ENCODE results near the gene HOXC11.
A peak's percentile ranks its signal among the peaks of the same experiment; 100 is the strongest.

HOXC11 gene

DNA sequence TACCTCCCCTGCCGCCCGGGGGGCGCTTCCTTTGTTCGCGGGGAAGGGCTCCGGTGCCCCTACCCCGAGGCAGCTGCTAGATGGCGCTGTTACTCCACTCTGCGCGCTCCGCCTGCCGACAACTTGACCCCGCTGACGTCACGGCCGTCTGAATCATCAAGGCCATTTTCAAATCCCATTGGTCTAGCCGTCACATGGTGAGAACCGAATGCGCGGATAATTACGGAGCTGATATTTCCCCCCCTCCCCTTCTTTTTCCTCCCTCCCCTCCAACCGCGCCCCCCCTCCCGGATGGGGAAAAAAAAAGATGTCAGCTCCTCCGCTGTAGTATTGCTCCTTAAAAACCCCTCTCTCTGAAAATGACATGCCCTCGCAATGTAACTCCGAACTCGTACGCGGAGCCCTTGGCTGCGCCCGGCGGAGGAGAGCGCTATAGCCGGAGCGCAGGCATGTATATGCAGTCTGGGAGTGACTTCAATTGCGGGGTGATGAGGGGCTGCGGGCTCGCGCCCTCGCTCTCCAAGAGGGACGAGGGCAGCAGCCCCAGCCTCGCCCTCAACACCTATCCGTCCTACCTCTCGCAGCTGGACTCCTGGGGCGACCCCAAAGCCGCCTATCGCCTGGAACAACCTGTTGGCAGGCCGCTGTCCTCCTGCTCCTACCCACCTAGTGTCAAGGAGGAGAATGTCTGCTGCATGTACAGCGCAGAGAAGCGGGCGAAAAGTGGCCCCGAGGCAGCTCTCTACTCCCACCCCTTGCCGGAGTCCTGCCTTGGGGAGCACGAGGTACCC, 12.2 kb downstream of the HOXC11 start, which contains the start of gene HOXC10:
HOXC10 (plus strand) TSS at position 246 of the 791 bp plus-strand sequence; CDS start at position 360, 114 bp downstream.
- peak; percentile 93 for DNase-seq (ENCODE audit: low spot score)

GRCh38 chr12:53985692-53985993, 12.7 kb downstream of the HOXC11 start:
- DNase-seq (ENCODE audit: low spot score), result no peak

DNA sequence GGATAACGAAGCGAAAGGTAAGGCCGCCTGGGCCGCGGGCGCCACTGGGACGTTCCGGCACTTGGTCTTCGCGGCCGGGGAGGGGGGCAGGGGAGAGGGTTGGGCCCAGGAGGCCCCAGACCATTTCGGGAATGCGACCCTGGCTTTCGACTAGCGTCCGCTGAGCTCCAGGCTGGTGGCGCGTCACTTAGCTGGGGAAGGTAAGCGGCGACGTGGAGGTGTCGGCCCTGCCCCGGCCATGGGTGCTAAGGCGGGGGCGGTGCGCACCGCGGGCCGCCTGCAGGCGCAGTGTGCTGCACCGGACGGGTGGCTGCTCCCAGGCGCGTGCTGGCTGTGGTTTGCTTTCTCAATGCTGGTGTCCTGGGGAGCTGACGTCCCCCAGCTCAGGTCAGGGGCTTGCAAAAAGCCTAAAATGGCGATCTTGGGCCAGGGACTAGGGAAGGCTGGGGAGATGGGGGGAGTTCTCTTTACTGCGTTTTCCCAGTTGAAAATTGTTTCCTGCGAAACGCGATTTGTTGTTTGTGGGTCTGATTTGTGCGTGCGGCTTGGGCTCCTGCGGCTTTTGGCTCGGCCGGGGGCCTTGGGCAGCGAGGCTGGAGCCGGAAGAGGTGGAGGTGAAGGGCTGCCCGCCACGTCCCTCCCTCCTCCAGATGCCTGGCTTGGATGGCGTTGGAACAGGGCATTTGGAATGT, 13.2 kb downstream of the HOXC11 start:
- no peak for DNase-seq (ENCODE audit: low spot score)

- DNase-seq (ENCODE audit: low spot score), result no peak
Observed at GRCh38 chr12:53986686-53987483, 14.0 kb downstream of the HOXC11 start.

DNA sequence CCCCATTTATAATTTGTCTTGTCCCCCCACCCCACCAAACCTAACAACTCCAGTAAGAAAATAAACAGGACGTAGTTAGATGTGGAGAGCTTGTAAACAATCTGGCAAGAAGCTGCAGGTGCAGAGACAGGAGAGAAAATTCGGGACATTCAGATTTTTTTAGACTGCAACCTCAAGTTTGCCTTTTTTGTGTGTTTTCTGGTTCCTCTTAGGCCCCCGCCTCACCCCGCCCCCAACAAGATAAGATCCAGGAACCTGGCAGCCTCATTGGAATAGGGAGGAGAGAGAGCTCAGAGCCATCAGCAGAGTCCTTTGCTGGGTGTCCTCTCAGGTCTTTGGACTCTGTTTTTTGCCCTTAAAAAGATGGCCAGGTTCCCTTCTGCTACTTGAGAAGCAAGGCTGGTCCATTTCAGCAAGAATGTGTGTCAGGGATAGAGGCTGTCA, 14.9 kb downstream of the HOXC11 start:
- no peak for DNase-seq (ENCODE audit: low spot score)

DNA sequence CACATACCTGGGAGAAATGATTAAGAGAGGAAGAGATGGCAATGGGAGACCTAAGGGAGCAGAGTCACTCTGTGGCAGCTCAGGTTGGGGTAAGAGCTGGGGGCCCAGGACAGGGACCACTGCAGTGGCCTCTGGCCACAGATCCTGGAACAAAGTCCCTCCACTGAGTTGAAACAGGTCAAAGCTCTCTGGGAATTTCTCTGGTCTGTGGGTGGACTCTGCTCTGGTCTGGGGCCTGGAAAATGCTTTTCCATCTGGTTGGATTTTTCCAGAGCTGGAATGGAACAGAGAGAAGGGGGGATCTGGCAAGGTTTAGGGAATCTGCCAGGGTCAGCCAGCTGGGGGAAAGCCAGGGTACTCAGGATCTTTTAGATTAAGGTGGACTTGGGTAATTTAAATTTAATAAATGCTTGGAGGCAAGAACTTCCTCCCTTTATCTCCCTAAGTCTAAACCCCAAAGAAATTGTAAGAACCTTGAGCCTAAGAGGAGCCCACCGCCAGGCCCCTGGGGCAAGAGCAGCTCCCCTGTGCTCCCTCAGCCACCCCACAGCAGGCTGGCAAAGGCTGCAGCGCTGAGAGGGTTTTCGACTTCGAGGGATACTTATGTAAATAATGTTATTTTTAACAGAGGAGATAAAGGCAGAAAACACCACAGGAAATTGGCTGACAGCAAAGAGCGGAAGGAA, 15.8 kb downstream of the HOXC11 start:
- DNase-seq (ENCODE audit: low spot score), result no peak

DNA sequence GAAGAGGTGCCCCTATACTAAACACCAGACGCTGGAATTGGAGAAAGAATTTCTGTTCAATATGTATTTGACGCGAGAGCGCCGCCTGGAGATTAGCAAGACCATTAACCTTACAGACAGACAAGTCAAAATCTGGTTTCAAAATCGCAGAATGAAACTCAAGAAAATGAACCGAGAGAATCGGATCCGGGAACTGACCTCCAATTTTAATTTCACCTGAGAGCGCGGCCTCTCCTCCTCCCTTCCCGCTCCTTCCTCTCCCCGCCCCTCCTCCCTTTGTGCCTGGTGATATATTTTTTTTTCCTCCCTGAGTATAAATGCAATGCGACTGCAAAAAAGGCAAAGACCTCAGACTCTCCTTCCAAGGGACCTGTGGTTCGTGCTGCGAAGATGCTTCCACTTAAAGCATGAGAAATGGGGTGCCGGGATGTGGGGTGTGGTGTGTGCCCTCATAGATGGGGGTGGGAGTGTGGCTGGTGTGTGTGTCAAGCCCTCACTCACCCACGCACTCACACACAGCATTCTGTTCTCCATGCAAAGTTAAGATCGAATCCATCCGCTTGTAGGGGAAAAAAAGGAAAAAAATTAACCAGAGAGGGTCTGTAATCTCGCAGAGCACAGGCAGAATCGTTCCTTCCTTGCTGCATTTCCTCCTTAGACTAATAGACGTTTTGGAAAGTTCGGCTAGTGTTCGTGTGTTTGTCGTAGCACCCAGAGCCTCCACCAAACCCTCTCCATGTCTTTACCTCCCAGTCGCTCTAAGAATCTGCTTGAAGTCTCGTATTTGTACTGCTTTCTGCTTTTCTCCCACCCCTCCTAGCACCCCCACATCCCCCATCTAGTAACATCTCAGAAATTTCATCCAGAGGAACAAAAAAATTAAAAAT, 16.5 kb downstream of the HOXC11 start:
- DNase-seq (ENCODE audit: low spot score), result peak; percentile 68

DNA sequence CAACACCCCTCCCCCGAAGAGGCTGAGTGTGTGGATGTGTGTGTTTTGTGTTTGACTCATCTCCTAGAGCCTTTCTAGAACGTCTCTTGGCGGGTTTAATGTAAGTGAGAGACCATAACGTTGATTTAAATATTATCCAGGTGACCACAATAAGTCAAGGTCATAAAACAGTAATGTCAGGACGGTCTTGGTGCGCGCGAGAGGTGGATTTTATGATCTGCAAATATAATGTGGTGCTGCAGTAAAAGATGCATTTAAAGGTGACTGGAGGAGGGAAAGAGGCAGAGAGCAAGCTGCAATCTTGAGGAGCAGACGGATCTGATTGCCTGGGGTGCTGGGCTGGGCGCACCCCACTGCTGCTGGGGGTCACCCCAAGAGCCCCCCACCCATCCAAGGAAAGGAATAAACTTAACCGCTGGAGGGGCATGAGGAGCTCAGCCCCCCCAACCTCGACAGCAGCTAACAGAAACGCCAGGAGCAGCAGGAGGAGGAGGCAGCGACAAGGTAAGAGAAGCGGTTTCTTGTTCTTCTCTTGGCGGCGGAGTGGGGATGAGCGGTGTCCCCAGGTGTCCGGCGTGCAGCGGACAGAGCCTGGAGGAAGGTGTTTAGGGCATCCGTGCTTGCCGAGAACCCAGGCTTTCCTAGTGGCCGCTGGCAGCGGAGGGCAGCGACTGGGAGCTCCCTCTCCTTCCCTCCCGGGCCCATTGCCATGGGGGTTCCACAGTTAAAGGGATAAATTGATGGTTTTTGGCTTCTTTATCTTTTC, 17.6 kb downstream of the HOXC11 start:
- DNase-seq (ENCODE audit: low spot score), result no peak

DNA sequence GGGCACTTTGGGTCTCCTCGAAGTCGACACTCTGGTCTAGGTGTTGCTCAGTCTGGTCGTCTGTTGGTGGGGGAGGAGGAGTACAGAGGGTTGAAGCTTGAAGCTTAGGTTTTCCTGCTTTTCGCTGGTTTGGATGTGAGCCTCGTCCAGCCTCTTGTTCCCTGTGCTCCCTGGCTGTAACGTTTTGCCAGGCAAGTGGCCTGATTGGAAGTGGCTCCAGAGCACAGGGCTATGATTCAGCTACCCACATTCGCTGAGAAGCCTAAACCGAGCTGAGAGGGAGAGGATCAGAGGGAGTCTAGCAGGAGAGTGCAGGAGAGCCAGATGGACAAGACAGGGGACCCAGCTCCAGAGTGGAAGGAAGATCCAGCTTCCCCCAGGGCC, 18.1 kb downstream of the HOXC11 start:
- peak; percentile 51 for DNase-seq (ENCODE audit: low spot score)

DNA sequence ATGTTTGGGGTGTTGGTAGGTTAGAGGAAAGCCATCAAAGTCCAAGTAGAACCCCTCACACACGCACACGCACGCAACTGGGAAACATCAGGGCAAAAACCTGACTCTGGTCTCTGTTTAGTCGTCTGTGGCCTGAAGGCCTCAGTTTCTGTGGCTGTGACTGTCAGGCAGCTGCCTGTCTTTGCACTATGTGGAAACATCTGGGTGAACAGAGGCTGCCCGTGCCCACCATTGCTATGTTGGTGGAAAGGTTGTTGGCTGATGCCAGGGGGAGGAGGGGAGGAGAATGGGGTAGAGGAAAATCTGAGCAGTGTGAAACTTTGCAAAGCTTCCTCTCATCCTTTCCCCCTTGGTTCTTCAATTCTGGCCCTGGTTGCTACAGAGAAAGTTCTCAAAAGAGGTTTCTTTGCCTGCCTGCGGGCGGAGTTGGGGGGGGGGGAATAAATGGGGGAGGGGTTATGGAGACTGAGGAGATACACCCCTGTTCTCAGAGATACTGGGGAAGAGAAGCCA, 19.5 kb downstream of the HOXC11 start:
- no peak for DNase-seq (ENCODE audit: low spot score)

DNA sequence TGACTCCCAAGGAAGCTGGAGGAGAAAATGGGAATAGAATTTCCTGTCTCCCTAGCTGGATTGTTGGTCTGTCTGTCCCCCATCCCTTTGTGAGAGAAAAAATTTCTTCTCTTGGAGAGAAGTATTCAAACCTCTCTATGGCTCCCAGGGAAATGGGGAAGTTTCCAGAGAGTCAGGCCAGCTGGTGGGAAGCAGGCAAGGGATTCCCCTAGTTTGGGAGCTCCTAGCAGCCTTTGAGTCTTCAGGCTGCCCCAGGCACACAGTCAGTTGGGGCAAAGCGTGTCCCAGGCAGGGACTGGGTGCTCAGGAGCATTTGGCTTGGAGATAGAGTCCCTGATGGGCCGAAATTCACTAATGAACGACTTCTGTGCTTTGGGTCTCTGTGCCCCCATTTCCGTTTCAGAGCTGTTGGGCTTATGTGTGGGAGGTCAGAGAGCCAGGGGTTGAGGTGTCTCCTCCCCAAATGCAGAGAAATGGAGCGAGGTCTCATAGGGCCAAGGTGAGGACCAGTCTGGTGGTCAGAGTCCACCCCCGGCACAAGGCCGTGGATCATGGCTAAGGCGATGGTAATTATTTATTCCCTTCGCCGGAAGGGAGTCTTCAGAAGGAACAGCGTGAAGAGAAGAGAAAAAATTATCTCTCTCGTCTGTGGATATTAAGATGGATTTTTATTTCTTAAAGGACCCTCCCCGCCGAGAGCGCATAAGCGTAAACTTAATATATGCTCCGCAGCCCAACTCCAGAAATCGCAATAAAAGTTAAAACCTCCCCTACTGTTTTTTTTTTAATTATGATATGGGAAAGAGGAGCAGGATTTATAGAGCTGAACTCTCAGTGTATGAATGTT, 20.5 kb downstream of the HOXC11 start:
- DNase-seq (ENCODE audit: low spot score), result no peak

DNA sequence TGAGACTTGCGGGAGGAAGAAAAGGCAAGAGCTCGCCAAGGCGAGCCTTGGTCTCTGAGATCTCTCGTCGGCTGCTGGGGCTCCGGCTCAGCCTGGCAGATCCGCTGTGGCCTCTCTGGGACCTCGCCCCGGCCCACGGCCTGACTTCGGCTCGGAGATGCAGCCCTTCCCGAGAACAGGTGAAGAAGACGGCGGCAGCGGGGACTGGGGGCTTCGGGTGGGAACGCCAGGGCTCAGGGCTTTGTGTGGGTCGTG, 21.0 kb downstream of the HOXC11 start:
- DNase-seq (ENCODE audit: low spot score), result no peak

DNA sequence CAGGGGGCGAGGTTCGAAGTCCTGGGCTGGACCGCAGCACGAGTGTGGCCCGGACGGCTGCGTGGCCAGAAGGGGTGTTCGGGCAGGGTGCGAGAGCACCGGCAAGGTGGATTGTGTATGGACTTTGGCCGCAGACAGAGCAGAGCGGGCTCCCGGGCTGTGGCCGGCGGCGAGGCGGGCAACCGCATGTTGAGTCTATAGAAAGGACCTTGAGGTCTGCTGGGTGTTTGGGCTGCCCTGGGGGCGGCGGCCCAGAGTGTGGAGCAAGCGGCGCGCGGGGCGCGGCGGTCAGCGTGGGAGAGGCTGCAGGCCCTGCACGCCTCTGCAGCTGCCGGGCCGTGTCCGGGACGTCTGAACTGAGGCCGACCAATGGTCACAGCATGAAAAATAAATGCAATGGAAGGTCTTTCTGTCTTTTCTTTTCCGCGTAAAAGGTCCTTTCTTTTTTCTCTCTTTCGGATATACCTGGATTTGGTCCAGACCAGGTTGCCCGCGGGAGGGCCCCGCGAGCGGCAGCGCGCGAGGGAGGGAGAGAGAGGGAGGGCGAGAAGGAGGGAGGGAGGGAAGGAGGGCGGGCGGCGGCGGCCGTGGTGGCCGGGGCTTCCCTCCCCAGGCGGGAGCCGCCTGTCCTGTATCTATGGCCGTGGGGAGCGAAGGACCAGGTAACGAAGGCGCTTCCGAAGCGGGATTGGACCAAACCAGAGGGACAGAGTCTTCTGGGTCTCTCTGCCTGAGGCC, 21.5 kb downstream of the HOXC11 start:
- no peak for DNase-seq (ENCODE audit: low spot score)

GRCh38 chr12:53995002-53995377, 22.1 kb downstream of the HOXC11 start:
- DNase-seq (ENCODE audit: low spot score), result no peak

GRCh38 chr12:53995378-53996239, 22.7 kb downstream of the HOXC11 start:
- DNase-seq (ENCODE audit: low spot score), result peak; percentile 69

GRCh38 chr12:53996240-53997203, 23.6 kb downstream of the HOXC11 start:
- no peak for DNase-seq (ENCODE audit: low spot score)

All from AG08396 (cell line).